ENCODE data around the gene TRPM3.

DNA sequence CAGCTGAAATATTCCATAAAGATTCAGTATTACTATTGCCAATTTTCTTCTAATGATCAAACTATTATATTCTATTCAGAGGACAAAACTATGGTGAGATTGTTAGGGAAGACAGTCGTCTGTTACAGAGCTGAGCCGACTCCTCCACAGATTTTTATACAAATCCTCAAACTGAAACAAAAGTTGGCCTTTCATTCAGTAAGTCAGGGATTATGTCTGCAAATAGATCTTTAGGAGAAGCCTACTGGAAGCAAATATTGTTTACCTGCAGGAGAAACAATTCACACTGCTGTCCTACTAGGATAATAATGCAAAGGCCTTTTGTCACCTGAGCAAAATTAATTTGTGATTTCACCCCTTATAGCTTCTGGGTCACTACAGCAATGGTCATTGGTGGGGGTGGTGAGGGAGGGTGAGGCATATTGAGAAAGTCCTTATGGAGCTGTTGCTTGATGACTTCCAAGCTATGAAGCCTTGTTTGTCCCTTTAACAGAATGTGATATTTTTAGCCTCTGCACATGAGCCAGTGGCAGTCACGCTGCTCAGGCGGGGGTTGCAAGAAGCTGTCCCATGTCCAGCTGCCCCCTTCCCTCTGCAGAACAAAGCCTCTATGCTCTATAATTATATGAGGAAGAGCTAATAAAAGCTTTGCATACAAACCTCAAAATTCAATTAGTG, 506.5 kb downstream of the TRPM3 start:
- TF ChIP-seq POLR2A (IDR thresholded peaks at IDR 0.05): no peak
- TF ChIP-seq, protein P1, sequence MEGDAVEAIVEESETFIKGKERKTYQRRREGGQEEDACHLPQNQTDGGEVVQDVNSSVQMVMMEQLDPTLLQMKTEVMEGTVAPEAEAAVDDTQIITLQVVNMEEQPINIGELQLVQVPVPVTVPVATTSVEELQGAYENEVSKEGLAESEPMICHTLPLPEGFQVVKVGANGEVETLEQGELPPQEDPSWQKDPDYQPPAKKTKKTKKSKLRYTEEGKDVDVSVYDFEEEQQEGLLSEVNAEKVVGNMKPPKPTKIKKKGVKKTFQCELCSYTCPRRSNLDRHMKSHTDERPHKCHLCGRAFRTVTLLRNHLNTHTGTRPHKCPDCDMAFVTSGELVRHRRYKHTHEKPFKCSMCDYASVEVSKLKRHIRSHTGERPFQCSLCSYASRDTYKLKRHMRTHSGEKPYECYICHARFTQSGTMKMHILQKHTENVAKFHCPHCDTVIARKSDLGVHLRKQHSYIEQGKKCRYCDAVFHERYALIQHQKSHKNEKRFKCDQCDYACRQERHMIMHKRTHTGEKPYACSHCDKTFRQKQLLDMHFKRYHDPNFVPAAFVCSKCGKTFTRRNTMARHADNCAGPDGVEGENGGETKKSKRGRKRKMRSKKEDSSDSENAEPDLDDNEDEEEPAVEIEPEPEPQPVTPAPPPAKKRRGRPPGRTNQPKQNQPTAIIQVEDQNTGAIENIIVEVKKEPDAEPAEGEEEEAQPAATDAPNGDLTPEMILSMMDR (IDR thresholded peaks at IDR 0.05): no peak

All from esophagus squamous epithelium (tissue), 4 donors.